Occipital lobe (tissue), 2 donors: Measurements from ENCODE around the gene SAMD5. TPM values are rescaled to one million over a fixed set of nuclear protein-coding genes. Genes with fewer than 3 reads are reported as not detected.

Source experiments
- DNase-seq: peaks from one replicate; lab custom pipeline; 2025; lab: John Stamatoyannopoulos, UW
- total RNA-seq: library from RNA; depleted of rRNA; stranded (reverse); fragments of >200 nt; gene quantifications from one replicate; pipeline ENCODE4 v1.2.3, GENCODE V29; 2014

SAMD5 gene
- total RNA-seq, 1 donor from 2014 or later: 17.6 TPM

DNA sequence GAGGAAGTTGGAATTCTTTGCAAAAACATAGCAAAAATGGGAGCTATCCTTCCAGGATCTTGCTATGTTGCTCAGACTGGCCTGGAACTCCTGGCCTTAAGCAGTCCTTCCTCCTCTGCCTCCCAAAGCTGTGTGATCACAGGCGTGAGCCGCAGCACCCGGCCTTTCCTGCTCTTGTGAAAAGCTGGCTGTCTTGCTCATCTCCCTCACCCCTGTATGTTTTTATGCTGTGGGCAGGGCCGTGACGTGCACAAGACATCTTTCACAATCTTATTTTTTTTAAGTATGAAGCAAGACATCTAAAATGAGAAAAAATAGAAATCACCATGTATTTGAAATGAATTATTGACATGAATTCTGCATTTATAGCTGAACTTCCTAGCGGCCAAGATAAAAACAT lies 110.4 kb downstream of the SAMD5 start:
- no peak for DNase-seq
